ENCODE data around the gene COL3A1.

Gene COL3A1

DNA sequence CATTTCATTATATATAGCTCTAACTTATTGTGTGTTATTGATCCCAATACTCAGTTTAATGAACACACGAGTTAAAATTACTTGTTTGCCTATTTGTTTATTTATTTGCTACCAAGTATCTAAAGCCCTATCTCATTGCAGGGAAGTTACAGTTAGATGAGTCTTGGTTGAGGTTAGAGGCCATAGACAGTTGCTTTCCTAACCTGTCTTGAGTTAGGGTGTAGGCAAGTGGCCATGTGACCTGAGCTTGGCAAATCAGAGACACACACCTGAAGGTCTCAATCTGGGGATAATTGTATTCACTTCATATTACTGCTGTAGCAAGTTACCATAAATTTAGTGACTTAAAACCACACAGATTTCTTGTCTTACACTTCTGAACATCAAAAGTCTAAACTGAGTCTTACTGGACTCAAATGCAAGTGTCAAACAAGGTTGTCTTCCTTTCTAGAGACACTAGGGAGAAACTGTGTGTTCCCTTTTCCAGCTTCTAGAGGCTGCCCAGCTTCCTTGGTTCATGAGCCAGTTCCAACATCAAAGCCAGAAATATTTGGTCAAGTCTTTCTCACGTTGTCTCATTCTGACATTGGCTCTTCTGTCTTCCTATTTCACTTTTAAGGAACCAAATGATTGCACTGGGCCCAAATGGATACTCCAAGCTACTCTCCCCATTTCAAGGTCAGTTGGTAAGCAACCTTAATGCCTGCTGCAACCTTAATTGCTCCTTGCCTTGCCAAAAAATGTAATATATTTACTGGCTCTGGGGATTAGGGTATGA is 39.7 kb downstream of the COL3A1 start:
- TF ChIP-seq, protein P1, sequence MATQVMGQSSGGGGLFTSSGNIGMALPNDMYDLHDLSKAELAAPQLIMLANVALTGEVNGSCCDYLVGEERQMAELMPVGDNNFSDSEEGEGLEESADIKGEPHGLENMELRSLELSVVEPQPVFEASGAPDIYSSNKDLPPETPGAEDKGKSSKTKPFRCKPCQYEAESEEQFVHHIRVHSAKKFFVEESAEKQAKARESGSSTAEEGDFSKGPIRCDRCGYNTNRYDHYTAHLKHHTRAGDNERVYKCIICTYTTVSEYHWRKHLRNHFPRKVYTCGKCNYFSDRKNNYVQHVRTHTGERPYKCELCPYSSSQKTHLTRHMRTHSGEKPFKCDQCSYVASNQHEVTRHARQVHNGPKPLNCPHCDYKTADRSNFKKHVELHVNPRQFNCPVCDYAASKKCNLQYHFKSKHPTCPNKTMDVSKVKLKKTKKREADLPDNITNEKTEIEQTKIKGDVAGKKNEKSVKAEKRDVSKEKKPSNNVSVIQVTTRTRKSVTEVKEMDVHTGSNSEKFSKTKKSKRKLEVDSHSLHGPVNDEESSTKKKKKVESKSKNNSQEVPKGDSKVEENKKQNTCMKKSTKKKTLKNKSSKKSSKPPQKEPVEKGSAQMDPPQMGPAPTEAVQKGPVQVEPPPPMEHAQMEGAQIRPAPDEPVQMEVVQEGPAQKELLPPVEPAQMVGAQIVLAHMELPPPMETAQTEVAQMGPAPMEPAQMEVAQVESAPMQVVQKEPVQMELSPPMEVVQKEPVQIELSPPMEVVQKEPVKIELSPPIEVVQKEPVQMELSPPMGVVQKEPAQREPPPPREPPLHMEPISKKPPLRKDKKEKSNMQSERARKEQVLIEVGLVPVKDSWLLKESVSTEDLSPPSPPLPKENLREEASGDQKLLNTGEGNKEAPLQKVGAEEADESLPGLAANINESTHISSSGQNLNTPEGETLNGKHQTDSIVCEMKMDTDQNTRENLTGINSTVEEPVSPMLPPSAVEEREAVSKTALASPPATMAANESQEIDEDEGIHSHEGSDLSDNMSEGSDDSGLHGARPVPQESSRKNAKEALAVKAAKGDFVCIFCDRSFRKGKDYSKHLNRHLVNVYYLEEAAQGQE (IDR thresholded peaks at IDR 0.05; ENCODE audit: insufficient replicate concordance, low read depth), result no peak
- TF ChIP-seq POLR2AphosphoS5 (IDR thresholded peaks at IDR 0.05; ENCODE audit: low read depth) (no peak), SPI1 (IDR thresholded peaks at IDR 0.05; ENCODE audit: borderline replicate concordance, low read depth) (no peak), GABPA (IDR thresholded peaks at IDR 0.05; ENCODE audit: low read depth) (no peak)
- TF ChIP-seq, protein P2, sequence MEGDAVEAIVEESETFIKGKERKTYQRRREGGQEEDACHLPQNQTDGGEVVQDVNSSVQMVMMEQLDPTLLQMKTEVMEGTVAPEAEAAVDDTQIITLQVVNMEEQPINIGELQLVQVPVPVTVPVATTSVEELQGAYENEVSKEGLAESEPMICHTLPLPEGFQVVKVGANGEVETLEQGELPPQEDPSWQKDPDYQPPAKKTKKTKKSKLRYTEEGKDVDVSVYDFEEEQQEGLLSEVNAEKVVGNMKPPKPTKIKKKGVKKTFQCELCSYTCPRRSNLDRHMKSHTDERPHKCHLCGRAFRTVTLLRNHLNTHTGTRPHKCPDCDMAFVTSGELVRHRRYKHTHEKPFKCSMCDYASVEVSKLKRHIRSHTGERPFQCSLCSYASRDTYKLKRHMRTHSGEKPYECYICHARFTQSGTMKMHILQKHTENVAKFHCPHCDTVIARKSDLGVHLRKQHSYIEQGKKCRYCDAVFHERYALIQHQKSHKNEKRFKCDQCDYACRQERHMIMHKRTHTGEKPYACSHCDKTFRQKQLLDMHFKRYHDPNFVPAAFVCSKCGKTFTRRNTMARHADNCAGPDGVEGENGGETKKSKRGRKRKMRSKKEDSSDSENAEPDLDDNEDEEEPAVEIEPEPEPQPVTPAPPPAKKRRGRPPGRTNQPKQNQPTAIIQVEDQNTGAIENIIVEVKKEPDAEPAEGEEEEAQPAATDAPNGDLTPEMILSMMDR (IDR thresholded peaks at IDR 0.05; ENCODE audit: insufficient read depth, low read length), result no peak
- Histone ChIP-seq H3K4me3 (replicated peaks; ENCODE audit: insufficient read depth, low read length) (no peak overlapping the region), H3K27ac (replicated peaks) (no peak overlapping the region), H3K27me3 (ENCODE audit: insufficient read depth, poor library complexity, severe bottlenecking) (no peaks in the 10 kb centered on the region)
- DNase-seq (ENCODE audit: low read depth in 1 of 2, low spot score in 1 of 2), result no peak

DNA sequence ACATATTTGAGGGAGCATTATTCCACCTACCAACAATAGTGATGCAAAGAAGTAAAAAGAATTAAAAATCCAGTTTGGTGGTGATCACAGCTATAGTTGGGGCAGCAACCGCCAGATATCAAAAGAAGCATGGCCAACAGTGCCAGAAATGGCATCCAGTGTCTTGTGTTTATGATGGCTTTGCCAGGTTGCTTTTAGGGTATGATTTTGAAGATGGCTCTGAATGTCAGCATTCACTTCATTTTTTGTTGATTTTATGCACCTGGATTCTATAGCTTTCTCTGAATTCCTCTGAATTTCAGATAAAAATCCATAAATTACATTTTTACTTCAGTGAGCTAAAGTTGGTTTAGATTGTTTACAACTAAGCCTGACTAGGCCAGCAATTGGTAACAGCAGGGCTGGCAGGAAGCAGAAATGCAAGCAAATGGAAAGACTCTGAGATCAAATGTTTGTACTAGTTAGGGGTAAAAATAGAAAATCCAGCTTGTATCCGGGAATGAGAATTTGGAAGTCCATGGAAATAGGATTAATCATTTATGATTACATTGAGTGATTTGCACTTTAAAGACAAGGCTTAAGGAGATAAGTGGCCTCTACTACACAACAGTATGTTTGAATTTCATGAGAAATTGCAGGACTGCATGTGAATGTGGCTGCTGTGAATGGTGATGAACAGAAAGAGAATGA is 40.4 kb downstream of the COL3A1 start:
- DNase-seq (ENCODE audit: low read depth in 1 of 2, low spot score in 1 of 2), result no peak

DNA sequence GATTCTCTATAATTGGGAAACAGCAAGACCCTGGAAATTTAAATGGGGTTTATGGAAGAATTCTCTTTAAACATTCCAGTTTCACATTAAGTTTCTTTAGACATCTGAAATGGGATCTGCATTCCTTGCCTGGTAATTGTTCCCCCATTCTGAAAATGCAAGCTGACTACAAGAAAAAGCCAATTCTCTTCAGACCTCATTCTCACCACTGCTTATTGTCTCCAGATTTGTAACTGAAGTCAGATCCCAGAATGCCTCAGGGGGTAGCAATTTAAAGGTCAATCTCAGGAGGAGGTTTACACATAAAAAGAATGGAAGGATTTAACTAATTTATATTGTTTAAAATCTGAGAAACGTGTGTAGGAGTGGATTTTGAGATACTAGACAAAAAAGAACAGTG is 41.2 kb downstream of the COL3A1 start:
- Histone ChIP-seq H3K27me3 (ENCODE audit: insufficient read depth, poor library complexity, severe bottlenecking) (no peaks in the 10 kb centered on the region), H3K27ac (replicated peaks) (no peak overlapping the region), H3K4me3 (replicated peaks; ENCODE audit: insufficient read depth, low read length) (no peak overlapping the region)
- no peak for DNase-seq (ENCODE audit: low read depth in 1 of 2, low spot score in 1 of 2)
- TF ChIP-seq, protein P1 (IDR thresholded peaks at IDR 0.05; ENCODE audit: insufficient replicate concordance, low read depth), result no peak
- TF ChIP-seq, protein P2 (IDR thresholded peaks at IDR 0.05; ENCODE audit: insufficient read depth, low read length), result no peak
- TF ChIP-seq SPI1 (IDR thresholded peaks at IDR 0.05; ENCODE audit: borderline replicate concordance, low read depth) (no peak), GABPA (IDR thresholded peaks at IDR 0.05; ENCODE audit: low read depth) (no peak), POLR2AphosphoS5 (IDR thresholded peaks at IDR 0.05; ENCODE audit: low read depth) (no peak)

More for the DNA sequence above, 40.4 kb downstream of the COL3A1 start:
- Histone ChIP-seq H3K27ac (replicated peaks) (no peak overlapping the region), H3K4me3 (replicated peaks; ENCODE audit: insufficient read depth, low read length) (no peak overlapping the region), H3K27me3 (ENCODE audit: insufficient read depth, poor library complexity, severe bottlenecking) (no peaks in the 10 kb centered on the region)
- TF ChIP-seq SPI1 (IDR thresholded peaks at IDR 0.05; ENCODE audit: borderline replicate concordance, low read depth) (no peak), GABPA (IDR thresholded peaks at IDR 0.05; ENCODE audit: low read depth) (no peak), POLR2AphosphoS5 (IDR thresholded peaks at IDR 0.05; ENCODE audit: low read depth) (no peak)
- TF ChIP-seq, protein P1 (IDR thresholded peaks at IDR 0.05; ENCODE audit: insufficient replicate concordance, low read depth), result no peak
- TF ChIP-seq, protein P2 (IDR thresholded peaks at IDR 0.05; ENCODE audit: insufficient read depth, low read length), result no peak

All from HL-60 (cell line).